NCI-H1105 treated with DMSO at 0.1 percent for 48 hours (cell line): ENCODE results near the gene PIWIL4.
"Not testable (repeated sequence)": the region's sequence is repeated elsewhere in the genome, so short reads cannot be mapped to it uniquely, and the experiment has no call there.

Experiments used
- DNase-seq: peaks from one replicate; lab custom pipeline; 2025; lab: John Stamatoyannopoulos, UW

The PIWIL4 gene

GRCh38 chr11:94549146-94549545 is 18.0 kb upstream of the PIWIL4 start:
- DNase-seq = no peak

GRCh38 chr11:94550513-94550912 is 16.7 kb upstream of the PIWIL4 start:
- DNase-seq = no peak

GRCh38 chr11:94553938-94554337 is 13.2 kb upstream of the PIWIL4 start:
- peak; percentile 50 for DNase-seq

GRCh38 chr11:94555752-94556329 is 11.3 kb upstream of the PIWIL4 start:
- not testable (repeated sequence) for DNase-seq

GRCh38 chr11:94557421-94557820 is 9.7 kb upstream of the PIWIL4 start:
- no peak for DNase-seq

- DNase-seq = no peak
Observed at GRCh38 chr11:94557992-94558391, 9.2 kb upstream of the PIWIL4 start.

- no peak for DNase-seq
Observed at GRCh38 chr11:94558468-94558867, 8.7 kb upstream of the PIWIL4 start.

GRCh38 chr11:94558932-94559331 is 8.2 kb upstream of the PIWIL4 start:
- DNase-seq = no peak

GRCh38 chr11:94559361-94559760 is 7.8 kb upstream of the PIWIL4 start:
- no peak for DNase-seq

- no peak for DNase-seq
Observed at GRCh38 chr11:94560834-94561233, 6.3 kb upstream of the PIWIL4 start.

GRCh38 chr11:94563176-94563847 is 3.9 kb upstream of the PIWIL4 start:
- DNase-seq = no peak

- no peak for DNase-seq
Observed at GRCh38 chr11:94563848-94564467, 3.2 kb upstream of the PIWIL4 start.

- no peak for DNase-seq
Observed at GRCh38 chr11:94568200-94568599, 1.0 kb downstream of the PIWIL4 start.

GRCh38 chr11:94568717-94569116 is 1.5 kb downstream of the PIWIL4 start:
- no peak for DNase-seq

- DNase-seq = not testable (repeated sequence)
Observed at GRCh38 chr11:94572975-94573374, 5.8 kb downstream of the PIWIL4 start.

GRCh38 chr11:94574193-94574961 is 7.2 kb downstream of the PIWIL4 start:
- DNase-seq = no peak

- DNase-seq = no peak
Observed at GRCh38 chr11:94576306-94576705, 9.1 kb downstream of the PIWIL4 start.

GRCh38 chr11:94577841-94578240 is 10.7 kb downstream of the PIWIL4 start:
- no peak for DNase-seq

GRCh38 chr11:94581926-94582325 is 14.8 kb downstream of the PIWIL4 start:
- no peak for DNase-seq

GRCh38 chr11:94583213-94583865 is 16.2 kb downstream of the PIWIL4 start:
- DNase-seq = peak; percentile 96

GRCh38 chr11:94583866-94584500 is 16.8 kb downstream of the PIWIL4 start:
- no peak for DNase-seq

GRCh38 chr11:94584978-94585377 is 17.8 kb downstream of the PIWIL4 start:
- no peak for DNase-seq
